DOHH2 (cell line): Measurements from ENCODE around the gene FBXO39.

Experiments
- H3F3A ChIP-seq: fragments of 200-600 bp; sonication (generic), shearing (Covaris generic); 2 replicates; pipeline ENCODE4 v1.6.0; 2016; ENCODE audit warnings: antibody characterized with exemption, mild to moderate bottlenecking; ENCODE audit not compliant: control insufficient read depth, insufficient read depth
- H3K27ac ChIP-seq: fragments of 200-600 bp; sonication (generic); 2 replicates; pipeline ENCODE4 v1.5.1; 2014; ENCODE audit warnings: low read depth, mild to moderate bottlenecking, low read length, moderate library complexity
- H3K27me3 ChIP-seq: fragments of 200-600 bp; sonication (generic); 2 replicates; pipeline ENCODE4 v1.6.1; 2014; ENCODE audit warnings: mild to moderate bottlenecking, low read length, mixed read lengths; ENCODE audit not compliant: control insufficient read depth
- H3K36me3 ChIP-seq: fragments of 200-600 bp; sonication (generic); 2 replicates; pipeline ENCODE4 v1.6.1; 2014; ENCODE audit warnings: mild to moderate bottlenecking, low read length, moderate library complexity, mixed read lengths; ENCODE audit not compliant: control insufficient read depth
- H3K4me1 ChIP-seq: fragments of 200-600 bp; sonication (generic); 2 replicates; pipeline ENCODE4 v1.6.1; 2014; ENCODE audit warnings: mild to moderate bottlenecking, low read length, mixed read lengths; ENCODE audit not compliant: control insufficient read depth
- H3K4me2 ChIP-seq: fragments of 200-600 bp; sonication (generic); 2 replicates; pipeline ENCODE4 v1.6.0; 2014; ENCODE audit warnings: mild to moderate bottlenecking, low read length, moderate library complexity
- H3K4me3 ChIP-seq: fragments of 200-600 bp; sonication (generic); 2 replicates; pipeline ENCODE4 v1.5.1; 2014; ENCODE audit warnings: mild to moderate bottlenecking, low read length, mixed read lengths
- H3K79me2 ChIP-seq: fragments of 200-600 bp; sonication (generic); 2 replicates; pipeline ENCODE4 v1.6.1; 2014; ENCODE audit warnings: mild to moderate bottlenecking, low read length, mixed read lengths; ENCODE audit not compliant: control insufficient read depth
- H3K9me2 ChIP-seq: fragments of 200-600 bp; sonication (generic); replicated peaks from 2 replicates; pipeline ENCODE4 v1.6.1; 2014; ENCODE audit warnings: mild to moderate bottlenecking, low read length, mixed read lengths; ENCODE audit not compliant: control insufficient read depth
- H3K9me3 ChIP-seq: fragments of 200-600 bp; sonication (generic); 2 replicates; pipeline ENCODE4 v1.6.1; 2014; ENCODE audit warnings: antibody characterized with exemption, low read length, mixed read lengths; ENCODE audit not compliant: control insufficient read depth, insufficient read depth
- H4K20me1 ChIP-seq: fragments of 200-600 bp; sonication (generic); 2 replicates; pipeline ENCODE4 v1.6.0; 2014; ENCODE audit warnings: low read depth, mild to moderate bottlenecking, antibody characterized with exemption, low read length, moderate library complexity; ENCODE audit not compliant: control insufficient read depth, insufficient read depth
- CTCF ChIP-seq: fragments of 200-600 bp; sonication (generic); IDR thresholded peaks from one replicate; pipeline ENCODE4 v1.5.1; 2014; ENCODE audit warnings: antibody characterized with exemption, mild to moderate bottlenecking, low read depth, low read length; ENCODE audit not compliant: poor library complexity, severe bottlenecking
- EZH2phosphoT487 ChIP-seq: fragments of 200-600 bp; sonication (generic); IDR thresholded peaks from 2 replicates; pipeline ENCODE4 v1.6.1; 2017; ENCODE audit warnings: borderline replicate concordance, mild to moderate bottlenecking, antibody characterized with exemption, low read length, moderate library complexity, mixed read lengths

The FBXO39 gene

GRCh38 chr17:6749519-6749918, 26.5 kb upstream of the FBXO39 start:
- H3K4me1 ChIP-seq, result no peaks in the 10 kb centered on the region
- no peak overlapping the region for H3K27ac ChIP-seq
- H3K36me3 ChIP-seq, result no peaks in the 10 kb centered on the region
- no peaks in the 10 kb centered on the region for H4K20me1 ChIP-seq
- H3K79me2 ChIP-seq, result no peaks in the 10 kb centered on the region
- H3K4me3 ChIP-seq, result no peak overlapping the region
- no peaks in the 10 kb centered on the region for H3K9me2 ChIP-seq
- H3K9me3 ChIP-seq, result no peaks in the 10 kb centered on the region
- no peak overlapping the region for H3K4me2 ChIP-seq
- peak; percentile 23 for TF ChIP-seq CTCF
- TF ChIP-seq EZH2phosphoT487, result no peak
- H3F3A ChIP-seq, result no peaks in the 10 kb centered on the region
- peaks cover 4% of the 10 kb centered on the region; the same call in 1 of the 2 replicates for H3K27me3 ChIP-seq

- Histone ChIP-seq H3K9me3 (no peaks in the 10 kb centered on the region), H3F3A (no peaks in the 10 kb centered on the region), H3K4me2 (no peak overlapping the region), H3K79me2 (no peaks in the 10 kb centered on the region), H3K9me2 (no peaks in the 10 kb centered on the region), H3K27ac (no peak overlapping the region), H3K27me3 (peaks cover 19% of the 10 kb centered on the region), H3K36me3 (no peaks in the 10 kb centered on the region), H3K4me3 (no peak overlapping the region), H3K4me1 (no peaks in the 10 kb centered on the region), H4K20me1 (no peaks in the 10 kb centered on the region)
- TF ChIP-seq CTCF (no peak), EZH2phosphoT487 (no peak)
These were observed 23.7 kb upstream of the FBXO39 start for GRCh38 chr17:6752068-6752909.

- no peak for TF ChIP-seq EZH2phosphoT487
- Histone ChIP-seq H3F3A (no peaks in the 10 kb centered on the region), H3K36me3 (no peaks in the 10 kb centered on the region), H3K9me2 (no peaks in the 10 kb centered on the region), H3K27me3 (peaks cover 19% of the 10 kb centered on the region), H3K9me3 (no peaks in the 10 kb centered on the region), H3K4me2 (no peak overlapping the region), H3K79me2 (no peaks in the 10 kb centered on the region), H4K20me1 (no peaks in the 10 kb centered on the region), H3K27ac (no peak overlapping the region), H3K4me1 (no peaks in the 10 kb centered on the region), H3K4me3 (no peak overlapping the region)
These were observed 23.0 kb upstream of the FBXO39 start for GRCh38 chr17:6753006-6753445.

- no peaks in the 10 kb centered on the region for H3F3A ChIP-seq
- H3K4me1 ChIP-seq, result no peaks in the 10 kb centered on the region
- H3K4me3 ChIP-seq, result no peak overlapping the region
- no peak for TF ChIP-seq EZH2phosphoT487
- no peaks in the 10 kb centered on the region for H3K9me3 ChIP-seq
- H3K4me2 ChIP-seq, result no peak overlapping the region
- no peaks in the 10 kb centered on the region for H3K36me3 ChIP-seq
- H4K20me1 ChIP-seq, result no peaks in the 10 kb centered on the region
- H3K79me2 ChIP-seq, result no peaks in the 10 kb centered on the region
- H3K27me3 ChIP-seq, result peaks cover 19% of the 10 kb centered on the region
- no peak overlapping the region for H3K27ac ChIP-seq
- H3K9me2 ChIP-seq, result no peaks in the 10 kb centered on the region
These were observed 22.5 kb upstream of the FBXO39 start for GRCh38 chr17:6753546-6753945.
